C4-2B (cell line): ENCODE measurements around the gene WFS1.

Source experiments
- H3K27ac ChIP-seq: fragments of 450-650 bp; 2 replicates; pipeline ENCODE4 v1.5.1; 2017
- CTCF ChIP-seq: fragments of 450-650 bp; conservative IDR thresholded peaks from 2 replicates; pipeline ENCODE4 v1.5.1; 2017; ENCODE audit warnings: mild to moderate bottlenecking
- ZFX ChIP-seq: fragments of 450-650 bp; IDR thresholded peaks from 2 replicates; pipeline ENCODE4 v1.6.1; 2017

Gene WFS1

GRCh38 chr4:6341696-6342095 is 72.0 kb downstream of the WFS1 start:
- no peak for TF ChIP-seq ZFX
- TF ChIP-seq CTCF = no peak
- H3K27ac ChIP-seq = no peak overlapping the region

DNA sequence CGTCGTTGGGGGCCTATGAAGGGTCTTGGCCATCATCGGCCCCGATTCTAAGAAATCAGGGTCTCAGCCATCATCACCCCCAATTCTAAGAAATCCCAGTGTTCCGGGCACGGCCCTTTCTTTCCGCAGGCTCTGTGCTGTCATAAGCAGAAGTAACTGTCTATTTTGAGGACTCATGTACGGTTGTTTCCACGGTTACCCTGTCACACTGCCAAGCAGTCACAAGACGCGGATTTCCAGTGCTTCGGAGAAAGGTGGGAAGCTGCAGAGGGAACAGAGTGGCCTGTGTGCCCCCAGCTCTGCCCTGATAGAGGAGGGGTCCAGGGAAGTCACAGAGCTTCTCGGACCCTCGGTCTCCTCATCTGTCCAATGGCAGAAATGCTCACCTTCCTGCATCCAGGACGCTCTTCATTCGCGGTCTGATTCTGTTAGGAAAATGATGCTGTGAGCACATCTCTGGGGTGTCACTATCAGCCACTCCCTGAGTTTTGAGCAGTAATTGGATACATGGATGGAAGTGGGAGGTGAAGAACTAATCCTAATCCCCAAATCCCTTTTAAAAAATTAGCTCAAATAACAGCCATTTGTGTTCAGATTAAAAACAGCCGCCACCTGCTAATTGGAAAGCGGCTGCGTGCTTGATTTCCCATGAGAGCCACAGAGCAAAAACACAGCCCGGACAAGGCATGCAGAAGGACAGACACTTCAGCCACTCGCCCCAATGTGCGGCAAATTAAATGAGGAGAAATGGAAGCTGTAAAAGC is 73.1 kb downstream of the WFS1 start:
- no peak overlapping the region for H3K27ac ChIP-seq
- TF ChIP-seq ZFX (no peak), CTCF (no peak)

DNA sequence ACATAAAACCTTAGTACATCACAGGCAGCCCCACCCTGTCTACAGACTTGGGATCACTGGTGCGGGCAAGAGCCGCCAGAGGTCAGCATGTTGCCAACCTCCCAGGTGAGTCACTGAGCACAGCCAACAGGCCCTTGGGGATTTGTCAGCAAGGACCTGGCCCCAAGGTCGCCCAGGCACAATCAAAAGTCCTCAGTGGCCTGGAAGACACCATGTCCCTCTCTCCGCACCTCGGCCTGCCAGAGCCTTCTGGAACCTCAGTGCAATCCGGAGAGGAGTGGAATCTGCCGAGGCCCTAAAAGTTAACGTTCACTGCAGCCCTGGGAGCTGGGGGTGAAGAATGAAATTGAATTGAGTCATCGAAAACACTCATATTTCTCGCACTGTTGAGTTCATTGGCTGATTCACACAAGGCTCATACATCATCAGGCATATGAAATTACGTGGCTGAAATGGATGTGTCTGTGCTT is 74.3 kb downstream of the WFS1 start:
- no peak overlapping the region for H3K27ac ChIP-seq
- TF ChIP-seq CTCF (peak; percentile 75), ZFX (no peak)

DNA sequence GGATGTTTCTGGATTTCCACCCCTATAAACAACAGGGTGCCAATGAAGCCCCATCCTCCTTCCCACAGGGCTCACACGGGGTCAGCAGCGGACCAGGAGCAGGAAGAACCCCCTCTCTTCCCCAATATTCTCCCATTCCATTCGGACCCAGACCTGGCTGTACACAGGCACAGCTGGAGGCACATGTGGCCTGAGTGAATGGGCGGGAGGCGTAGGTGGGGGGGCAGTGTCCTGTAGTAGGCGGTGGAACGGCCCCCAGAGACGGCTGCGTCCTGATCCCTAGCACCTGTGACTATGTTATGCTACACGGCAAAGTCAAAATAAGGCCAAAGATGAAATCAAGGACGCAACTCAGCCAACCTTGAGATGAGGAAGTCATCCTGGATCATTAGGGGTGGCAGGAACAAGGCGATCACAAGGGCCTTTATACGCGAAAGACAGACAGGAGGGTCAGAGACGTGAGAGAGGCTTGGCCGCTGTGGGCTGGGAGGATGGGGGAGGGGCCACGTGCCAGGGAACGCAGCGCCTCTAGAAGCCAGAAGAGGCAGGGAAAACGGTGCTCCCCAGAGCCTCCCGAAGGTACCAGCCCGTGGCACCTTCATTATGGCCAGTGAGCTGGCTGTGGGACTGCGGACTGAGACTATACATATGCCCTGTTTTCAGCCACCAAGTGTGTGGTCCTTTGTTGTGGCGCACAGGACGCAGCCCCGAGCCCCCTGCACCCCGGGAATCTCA is 75.6 kb downstream of the WFS1 start:
- no peak for TF ChIP-seq CTCF
- no peak overlapping the region for H3K27ac ChIP-seq

DNA sequence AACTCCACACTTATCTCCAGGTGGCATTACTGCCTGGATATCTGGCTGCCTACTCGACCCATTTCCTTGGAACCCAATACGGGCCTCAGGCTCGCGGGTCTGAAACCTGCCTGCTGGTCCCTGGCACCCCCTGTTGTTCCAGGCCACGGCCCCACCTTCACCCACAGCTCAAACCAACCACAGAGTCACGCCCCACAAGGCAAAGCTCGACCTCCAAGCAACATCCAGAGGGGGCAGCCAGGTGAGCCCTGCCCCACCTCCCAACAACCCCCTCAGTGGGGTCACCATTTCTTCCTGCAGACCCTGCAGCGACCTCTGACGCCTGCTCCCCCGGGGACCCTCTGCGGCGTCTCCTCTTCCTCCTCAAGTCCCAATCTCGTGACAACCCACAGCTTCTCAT is 76.2 kb downstream of the WFS1 start:
- no peak overlapping the region for H3K27ac ChIP-seq
- TF ChIP-seq CTCF = no peak
- no peak for TF ChIP-seq ZFX

GRCh38 chr4:6346373-6347110 is 76.9 kb downstream of the WFS1 start:
- no peak overlapping the region for H3K27ac ChIP-seq
- no peak for TF ChIP-seq ZFX
- no peak for TF ChIP-seq CTCF

- H3K27ac ChIP-seq = no peak overlapping the region
- no peak for TF ChIP-seq ZFX
- TF ChIP-seq CTCF = no peak
Observed at GRCh38 chr4:6347511-6348045, 77.9 kb downstream of the WFS1 start.
